Measurements from ENCODE around the gene GYS1.

DNA sequence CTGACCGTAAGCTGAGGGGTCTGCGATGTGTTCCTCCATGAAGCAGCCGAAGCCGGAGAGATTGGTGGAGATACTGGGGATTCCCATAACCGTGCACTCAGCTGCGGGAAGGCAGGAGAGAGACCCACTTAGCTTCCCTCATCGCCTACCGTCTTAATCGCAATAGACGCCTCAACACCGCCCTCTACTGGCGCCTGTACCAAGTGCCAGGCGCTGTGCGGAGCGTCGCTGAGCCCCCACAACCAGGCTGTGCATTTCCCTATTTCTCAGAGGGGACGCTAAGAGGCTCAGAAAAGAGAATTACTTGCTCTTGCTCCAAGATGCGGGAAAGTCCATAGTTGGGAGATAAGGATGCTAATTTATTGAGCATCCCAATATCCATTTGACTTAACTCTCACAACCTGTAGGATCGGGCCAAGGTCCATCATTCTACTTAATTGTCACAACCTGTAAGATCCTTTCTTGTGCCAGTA lies 22.1 kb downstream of the GYS1 start:
- TF ChIP-seq TAF1 (IDR thresholded peaks at IDR 0.05; ENCODE audit: low read depth): no peak
- no peak for TF ChIP-seq POLR2AphosphoS5 (IDR thresholded peaks at IDR 0.05)
- no peak for TF ChIP-seq REST (IDR thresholded peaks at IDR 0.05; ENCODE audit: borderline replicate concordance)
